GM19239 (cell line): ENCODE results near the gene LRRN1.
"Not testable (repeated sequence)": the region's sequence is repeated elsewhere in the genome, so short reads cannot be mapped to it uniquely, and the experiment has no call there.

Experiments
- DNase-seq: peaks from one replicate; pipeline ENCODE4 v3.0.0; 2011; ENCODE audit warnings: low spot score; ENCODE audit not compliant: insufficient read length
- FAIRE-seq: peaks from 2 replicates; lab custom pipeline; 2011; peaks lifted over from hg19 to GRCh38; lab: Jason Lieb, UNC

LRRN1 gene

DNA sequence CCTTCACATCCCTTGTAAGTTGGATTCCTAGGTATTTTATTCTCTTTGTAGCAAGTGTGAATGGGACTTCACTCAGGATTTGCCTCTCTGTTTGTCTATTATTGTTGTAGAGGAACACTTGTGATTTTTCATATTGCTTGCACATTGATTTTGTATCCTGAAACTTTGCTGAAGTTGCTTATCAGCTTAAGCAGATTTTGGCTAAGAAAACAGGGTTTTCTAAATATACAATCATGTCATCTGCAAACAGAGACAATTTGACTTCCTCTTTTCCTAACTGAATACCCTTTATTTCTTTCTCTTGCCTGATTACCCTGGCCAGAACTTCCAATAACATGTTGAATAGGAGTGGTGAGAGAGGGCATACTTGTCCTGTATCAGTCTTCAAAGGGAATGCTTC is 88.1 kb downstream of the LRRN1 start:
- FAIRE-seq, DNase-seq: not testable (repeated sequence)

DNA sequence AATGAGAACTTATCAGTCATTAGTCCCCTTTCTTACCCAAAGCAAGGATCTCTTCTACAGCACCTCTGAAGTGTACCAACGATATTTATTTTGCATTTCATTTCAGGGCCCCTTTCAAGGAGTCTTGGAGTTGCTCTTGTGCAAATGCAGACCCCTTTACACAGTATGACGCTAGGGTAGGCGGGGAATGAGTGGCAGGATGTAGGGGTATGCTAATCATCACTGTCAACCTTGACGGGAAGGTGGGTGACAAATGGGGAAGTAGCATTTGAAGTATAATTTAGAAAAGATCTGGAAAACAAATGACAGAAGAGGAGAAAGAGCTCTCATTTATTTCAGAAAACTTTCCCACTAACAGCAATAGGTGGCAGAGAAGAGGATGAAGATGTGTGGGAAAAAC is 94.4 kb downstream of the LRRN1 start:
- FAIRE-seq (no peak), DNase-seq (no peak)
